Body of pancreas (tissue), 4 donors: ENCODE data around the gene MROH8. TPM values are rescaled to one million over a fixed set of nuclear protein-coding genes. Genes with fewer than 3 reads are reported as not detected.
"Not testable (repeated sequence)": the region's sequence is repeated elsewhere in the genome, so short reads cannot be mapped to it uniquely, and the experiment has no call there.

Experiments used
- ATAC-seq: fragments of 150-250 bp; one replicate; pipeline ENCODE4 v1.9.1; 2016
- DNase-seq, 4 donors: peaks; one replicate each; pipeline ENCODE4 v3.0.0-alpha.2; 2019
- H3K27ac ChIP-seq, 4 donors: fragments of 200-600 bp; sonication (generic); 1 replicate in 3 of 4; 2 replicates in 1 of 4; pipeline versions ENCODE4 v1.5.1 to v1.6.1; 2016 to 2019; ENCODE audit warnings: mild to moderate bottlenecking in 1 of 4, mixed read lengths in 1 of 4, moderate library complexity in 1 of 4
- H3K27me3 ChIP-seq, 2 donors: fragments of 200-600 bp; sonication (generic); one replicate each; pipeline ENCODE4 v1.6.0; 2016; ENCODE audit warnings: mild to moderate bottlenecking in 1 of 2
- H3K36me3 ChIP-seq, 2 donors: fragments of 200-600 bp; sonication (generic); replicated peaks in 1 of 2; 2 replicates each; pipeline ENCODE4 v1.5.1; 2016; ENCODE audit warnings: low read depth in 2 of 2; ENCODE audit not compliant: insufficient read depth in 1 of 2
- H3K4me1 ChIP-seq: fragments of 200-600 bp; sonication (generic); one replicate; pipeline ENCODE4 v1.6.0; 2016
- H3K4me3 ChIP-seq, 2 donors: fragments of 200-600 bp; sonication (generic); 1 replicate in 1 of 2; 2 replicates in 1 of 2; pipeline ENCODE4 v1.5.1; 2016 to 2019
- H3K9me3 ChIP-seq, 3 donors: fragments of 200-600 bp; sonication (generic); 1 replicate in 2 of 3; 2 replicates in 1 of 3; pipeline ENCODE4 v1.5.1; 2016
- POLR2A ChIP-seq, 3 donors: fragments of 450-650 bp; IDR thresholded peaks; one replicate each; pipeline ENCODE4 v1.6.1; 2016; ENCODE audit warnings: antibody characterized with exemption in 3 of 3, mild to moderate bottlenecking in 2 of 3
- WGBS, 2 donors: methylation state at CpG; one replicate each; pipeline ENCODE4 v1.1.5; 2017; 5-methylcytosine and 5-hydroxymethylcytosine counted together
- intact Hi-C: fragments of 100-400 bp; cut with DNase I; formaldehyde crosslinking; loops from one replicate; pipeline ENCODE4 v1.15.1; 2023
- total RNA-seq, 2 donors: library from RNA; depleted of rRNA; stranded (reverse); fragments of >200 nt; gene quantifications; one replicate each; pipeline ENCODE4 v1.1.0, GENCODE V29; 2016
- TF ChIP-seq, protein P1 (sequence below), 7 experiments: fragments of 450-650 bp in 4 of 7; fragments of 200-600 bp in 3 of 7; sonication (generic) in 3 of 7; IDR thresholded peaks; one replicate each; pipeline ENCODE4 v1.5.1; 2016 to 2019; ENCODE audit warnings: antibody characterized with exemption in 7 of 7

The MROH8 gene
- total RNA-seq, 2 donors from 2014 or later, result 0.78 to 13.5 TPM

DNA sequence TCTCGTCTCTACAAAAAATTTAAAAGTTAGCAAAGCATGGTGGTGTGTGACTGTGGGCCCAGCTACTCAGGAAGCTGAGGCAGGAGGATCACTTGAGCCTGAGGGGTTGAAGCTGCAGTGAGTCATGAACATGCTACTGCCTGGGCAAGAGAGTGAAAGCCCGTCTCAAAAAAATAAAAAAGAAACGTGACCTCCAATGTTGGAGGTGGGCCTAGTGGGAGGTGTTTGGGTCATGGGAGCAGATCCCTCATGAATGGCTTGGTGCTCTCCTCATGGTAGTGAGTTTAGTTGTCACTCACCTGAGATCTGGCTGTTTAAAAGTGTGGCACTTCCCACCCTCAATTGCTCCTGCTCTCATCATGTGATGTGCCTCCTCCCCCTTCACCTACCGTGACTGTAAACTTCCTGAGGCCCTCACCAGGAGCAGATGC lies 107.9 kb downstream of the MROH8 start:
- TF ChIP-seq, protein P1, sequence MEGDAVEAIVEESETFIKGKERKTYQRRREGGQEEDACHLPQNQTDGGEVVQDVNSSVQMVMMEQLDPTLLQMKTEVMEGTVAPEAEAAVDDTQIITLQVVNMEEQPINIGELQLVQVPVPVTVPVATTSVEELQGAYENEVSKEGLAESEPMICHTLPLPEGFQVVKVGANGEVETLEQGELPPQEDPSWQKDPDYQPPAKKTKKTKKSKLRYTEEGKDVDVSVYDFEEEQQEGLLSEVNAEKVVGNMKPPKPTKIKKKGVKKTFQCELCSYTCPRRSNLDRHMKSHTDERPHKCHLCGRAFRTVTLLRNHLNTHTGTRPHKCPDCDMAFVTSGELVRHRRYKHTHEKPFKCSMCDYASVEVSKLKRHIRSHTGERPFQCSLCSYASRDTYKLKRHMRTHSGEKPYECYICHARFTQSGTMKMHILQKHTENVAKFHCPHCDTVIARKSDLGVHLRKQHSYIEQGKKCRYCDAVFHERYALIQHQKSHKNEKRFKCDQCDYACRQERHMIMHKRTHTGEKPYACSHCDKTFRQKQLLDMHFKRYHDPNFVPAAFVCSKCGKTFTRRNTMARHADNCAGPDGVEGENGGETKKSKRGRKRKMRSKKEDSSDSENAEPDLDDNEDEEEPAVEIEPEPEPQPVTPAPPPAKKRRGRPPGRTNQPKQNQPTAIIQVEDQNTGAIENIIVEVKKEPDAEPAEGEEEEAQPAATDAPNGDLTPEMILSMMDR (IDR thresholded peaks at IDR 0.05), result no peak
- TF ChIP-seq POLR2A (IDR thresholded peaks at IDR 0.05), result no peak
- Histone ChIP-seq H3K4me1 (no peaks in the 10 kb centered on the region), H3K36me3 (peaks cover 0 to 2% of the 10 kb centered on the region in 2 donors), H3K27ac (no peak overlapping the region), H3K27me3 (no peaks in the 10 kb centered on the region), H3K9me3 (no peaks in the 10 kb centered on the region), H3K4me3 (no peak overlapping the region)
- DNase-seq, result no peak
- no peak for ATAC-seq
- WGBS, 2 donors, result 82 to 84% methylated on average over 4 of the region's 4 CpGs
- intact Hi-C loops, result no loop called here

DNA sequence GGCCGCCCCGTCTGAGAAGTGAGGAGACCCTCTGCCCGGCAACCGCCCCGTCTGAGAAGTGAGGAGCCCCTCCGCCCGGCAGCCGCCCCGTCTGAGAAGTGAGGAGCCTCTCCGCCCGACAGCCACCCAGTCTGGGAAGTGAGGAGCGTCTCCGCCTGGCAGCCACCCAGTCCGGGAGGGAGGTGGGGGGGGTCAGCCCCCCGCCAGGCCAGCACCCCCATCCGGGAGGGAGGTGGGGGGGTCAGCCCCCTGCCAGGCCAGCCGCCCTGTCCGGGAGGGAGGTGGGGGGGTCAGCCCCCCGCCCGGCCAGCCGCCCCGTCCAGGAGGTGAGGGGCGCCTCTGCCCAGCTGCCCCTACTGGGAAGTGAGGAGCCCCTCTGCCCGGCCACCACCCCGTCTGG lies 109.8 kb downstream of the MROH8 start:
- DNase-seq, H3K27ac ChIP-seq, H3K9me3 ChIP-seq, H3K4me1 ChIP-seq, ATAC-seq, H3K4me3 ChIP-seq, H3K36me3 ChIP-seq, intact Hi-C loops, H3K27me3 ChIP-seq: not testable (repeated sequence)
- WGBS, 2 donors, result 97% methylated on average over 10 of the region's 25 CpGs; no CpG with 5 or more reads in 1 of the 2 donors

DNA sequence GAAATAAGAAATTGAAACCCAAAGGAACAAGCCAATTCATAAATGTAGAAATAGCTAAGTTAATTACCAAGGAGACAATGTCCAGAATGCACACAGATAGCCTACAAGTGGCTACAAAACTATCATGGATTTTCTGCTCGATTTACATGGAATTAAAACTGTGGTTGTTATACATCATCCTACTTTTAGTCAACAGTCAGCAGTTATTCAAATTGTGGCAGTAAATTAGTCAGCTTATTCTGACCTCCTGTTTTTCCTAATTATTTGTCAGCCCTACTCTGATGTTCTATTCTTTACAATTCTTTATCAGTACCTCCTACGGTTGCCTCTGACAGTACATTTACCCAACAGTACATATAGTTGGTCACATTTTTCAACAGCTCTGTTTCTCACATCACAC lies 113.2 kb downstream of the MROH8 start:
- Histone ChIP-seq H3K9me3 (no peaks in the 10 kb centered on the region), H3K27ac (no peak overlapping the region), H3K4me3 (no peak overlapping the region), H3K27me3 (no peaks in the 10 kb centered on the region), H3K4me1 (no peaks in the 10 kb centered on the region), H3K36me3 (peaks cover 0 to 4% of the 10 kb centered on the region in 2 donors)
- 79 to 81% methylated on average over 2 of the region's 2 CpGs for WGBS, 2 donors
- intact Hi-C loops, result no loop called here
- TF ChIP-seq POLR2A (IDR thresholded peaks at IDR 0.05), result no peak
- TF ChIP-seq, protein P1 (IDR thresholded peaks at IDR 0.05), result no peak
- ATAC-seq (no peak), DNase-seq (no peak)

DNA sequence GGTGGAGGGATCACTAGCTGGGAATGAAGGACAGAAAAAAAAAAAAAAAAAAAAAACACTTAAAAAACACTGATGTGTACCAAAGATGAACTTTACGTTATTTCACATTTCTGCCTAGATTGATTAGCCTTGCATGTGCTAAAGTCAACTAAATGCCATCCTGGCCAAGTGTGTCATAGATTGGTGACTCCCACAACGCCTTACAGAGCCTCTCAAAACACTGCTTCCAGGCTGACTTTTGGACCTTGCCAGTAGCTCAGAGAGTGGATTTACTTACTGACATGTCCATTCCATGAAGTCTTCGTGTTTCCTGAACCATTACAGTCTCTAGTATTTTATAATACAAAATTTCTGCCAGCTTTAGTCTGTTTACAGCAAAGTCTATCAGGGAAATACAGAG lies 124.1 kb downstream of the MROH8 start:
- H3K4me1 ChIP-seq, result no peaks in the 10 kb centered on the region
- no peaks in the 10 kb centered on the region for H3K9me3 ChIP-seq
- WGBS, 2 donors, result 92 to 99% methylated on average over 3 of the region's 3 CpGs
- H3K27me3 ChIP-seq, result no peaks in the 10 kb centered on the region
- intact Hi-C loops, result no loop called here
- ATAC-seq (no peak), DNase-seq (no peak)
- H3K27ac ChIP-seq, result no peak overlapping the region
- peaks cover 0 to 6% of the 10 kb centered on the region in 2 donors for H3K36me3 ChIP-seq
- no peak overlapping the region for H3K4me3 ChIP-seq
- TF ChIP-seq, protein P1 (IDR thresholded peaks at IDR 0.05), result no peak
- TF ChIP-seq POLR2A (IDR thresholded peaks at IDR 0.05), result no peak

DNA sequence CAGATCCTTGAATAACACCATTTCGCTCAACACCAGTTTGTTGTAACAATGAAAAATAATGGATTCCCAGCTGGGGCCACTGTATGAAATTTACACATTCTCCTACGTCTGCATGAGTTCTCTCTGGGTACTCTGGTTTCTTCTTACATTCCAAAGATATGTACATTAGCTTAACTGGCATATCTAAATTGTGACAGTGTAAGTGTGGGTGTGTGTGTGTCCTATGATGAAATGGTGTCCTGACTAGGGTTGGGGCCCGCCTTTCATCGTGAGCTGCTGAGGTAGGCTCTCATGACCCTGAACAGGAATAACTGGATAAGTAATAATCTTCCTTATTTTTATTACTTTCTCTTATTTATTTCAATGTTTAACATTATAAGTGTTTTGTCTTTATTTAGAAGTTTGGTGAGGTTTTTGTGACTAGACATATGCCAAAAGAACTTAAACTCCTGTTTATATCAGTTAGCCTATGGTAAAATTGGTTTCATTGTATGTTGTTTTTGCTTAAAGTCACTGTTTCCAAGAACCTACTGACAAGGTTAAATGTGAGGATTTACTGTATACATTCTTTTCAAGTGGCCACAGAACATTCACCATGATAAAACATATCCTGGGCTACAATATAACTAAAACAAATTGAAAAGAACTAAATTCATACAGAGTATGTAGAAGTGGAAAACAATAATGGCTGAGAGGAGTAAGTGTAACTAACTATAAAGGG lies 126.0 kb downstream of the MROH8 start:
- ATAC-seq, result no peak
- no peak overlapping the region for H3K4me3 ChIP-seq
- H3K36me3 ChIP-seq, result peaks cover 0 to 6% of the 10 kb centered on the region in 2 donors
- DNase-seq, result no peak
- no peak overlapping the region for H3K27ac ChIP-seq
- H3K9me3 ChIP-seq, result no peaks in the 10 kb centered on the region
- H3K27me3 ChIP-seq, result no peaks in the 10 kb centered on the region
- no peak for TF ChIP-seq POLR2A (IDR thresholded peaks at IDR 0.05)
- TF ChIP-seq, protein P1 (IDR thresholded peaks at IDR 0.05), result no peak
- H3K4me1 ChIP-seq, result no peaks in the 10 kb centered on the region
- intact Hi-C loops, result no loop called here
- WGBS, 2 donors, result 97% methylated on average over 4 of the region's 4 CpGs

Other genes with a start within 250 kb of the MROH8 start
- 100 to 1,000 TPM in 1 of 2 donors, 10 to 100 TPM in 1; 87.7 to 116 TPM for gene SAMHD1, start 227.8 kb downstream of the MROH8 start, total RNA-seq
- 10 to 100 TPM in 1 of 2 donors, 1 to 10 TPM in 1; 4.4 to 11.9 TPM for gene RBL1, start 83.6 kb downstream of the MROH8 start, total RNA-seq
- 100 to 1,000 TPM in 1 of 2 donors, 10 to 100 TPM in 1; 70.0 to 111 TPM for gene RPN2, start 218 bp downstream of the MROH8 start, total RNA-seq
- not detected for gene GHRH, start 82.3 kb upstream of the MROH8 start, total RNA-seq
- 10 to 100 TPM in 1 of 2 donors, 1 to 10 TPM in 1; 8.6 to 11.9 TPM for gene MANBAL, start 110.1 kb upstream of the MROH8 start, total RNA-seq
- gene SRC, start 166.6 kb upstream of the MROH8 start, total RNA-seq, result 10 to 100 TPM; 25.9 to 35.3 TPM